Astrocyte of the spinal cord (primary cell): Measurements from ENCODE around the gene KIAA2012.
A peak's percentile ranks its signal among the peaks of the same experiment; 100 is the strongest.

Source experiments
- DNase-seq: peaks from one replicate; pipeline ENCODE4 v3.0.0; 2011; ENCODE audit warnings: low read depth, low spot score
- H3K4me3 ChIP-seq: 2 replicates; pipeline ENCODE4 v1.5.1; 2011; ENCODE audit warnings: low read depth, mild to moderate bottlenecking, low read length, moderate library complexity
- CTCF ChIP-seq: IDR thresholded peaks from 2 replicates; pipeline ENCODE4 v1.5.1; 2012; ENCODE audit warnings: low read depth, mild to moderate bottlenecking, low read length, inconsistent platforms
- in situ Hi-C: cut with HindIII; loops from 2 replicates; pipeline ENCODE4 v1.10.0; 2017; ENCODE audit warnings: low sequenced_read_pairs

KIAA2012 gene

GRCh38 chr2:202114291-202114690 lies 41.2 kb downstream of the KIAA2012 start:
- TF ChIP-seq CTCF: no peak

GRCh38 chr2:202114795-202115194 lies 41.7 kb downstream of the KIAA2012 start:
- no peak for TF ChIP-seq CTCF
- H3K4me3 ChIP-seq: no peak overlapping the region
- DNase-seq: no peak
- in situ Hi-C loops: no loop called here

More at GRCh38 chr2:202114291-202114690, 41.2 kb downstream of the KIAA2012 start:
- in situ Hi-C loops: no loop called here
- DNase-seq: no peak
- H3K4me3 ChIP-seq: no peak overlapping the region

DNA sequence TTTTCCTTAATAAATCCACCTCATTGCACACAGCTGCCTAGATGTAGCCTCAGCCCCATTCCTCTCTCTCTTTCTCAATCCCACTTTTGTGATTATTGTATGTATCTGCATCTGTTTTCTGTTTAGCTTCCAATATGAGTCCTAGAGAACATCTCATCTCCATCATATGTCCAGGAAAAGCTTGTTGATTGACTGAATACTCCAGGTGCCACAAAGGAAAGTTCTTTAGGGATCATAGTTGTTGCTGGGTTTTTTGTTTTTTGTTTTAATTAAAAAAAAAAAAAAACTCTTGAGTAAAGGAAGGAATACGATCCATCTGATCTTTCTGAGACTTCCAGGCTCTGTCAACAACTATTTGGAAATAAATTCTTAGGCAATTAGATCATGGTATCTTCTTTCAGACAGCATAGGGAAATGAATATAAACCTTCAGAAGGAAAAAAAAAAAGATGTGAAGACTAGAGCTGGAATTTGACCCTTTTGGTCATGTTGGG lies 42.5 kb downstream of the KIAA2012 start:
- peak; percentile 63 for DNase-seq
- in situ Hi-C loops: no loop called here
- no peak overlapping the region for H3K4me3 ChIP-seq
- TF ChIP-seq CTCF: no peak

- DNase-seq: no peak
- no peak overlapping the region for H3K4me3 ChIP-seq
- in situ Hi-C loops: no loop called here
These were observed 43.6 kb downstream of the KIAA2012 start for GRCh38 chr2:202116691-202117090.

DNA sequence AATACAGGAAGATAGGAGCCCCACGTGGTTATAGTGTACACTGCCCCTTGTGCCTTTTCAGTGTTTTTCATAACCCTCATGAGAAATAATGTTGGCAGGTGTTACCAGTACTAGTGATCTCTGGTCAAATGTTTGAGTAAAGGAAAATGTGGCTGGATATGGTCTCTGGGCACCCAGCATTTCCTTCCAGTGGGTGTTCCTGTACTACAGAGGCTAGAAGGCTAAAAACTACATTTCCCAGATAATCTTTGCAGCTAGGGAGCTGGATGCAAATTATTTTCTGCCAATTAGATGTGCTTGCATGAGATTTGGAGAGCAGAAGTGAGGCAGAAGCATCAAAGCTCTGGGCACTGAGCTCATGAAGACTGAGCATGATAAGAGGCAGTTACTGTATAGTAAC lies 45.1 kb downstream of the KIAA2012 start:
- H3K4me3 ChIP-seq: no peak overlapping the region
- no peak for TF ChIP-seq CTCF
- DNase-seq: no peak
- in situ Hi-C loops: no loop called here

More at GRCh38 chr2:202116691-202117090, 43.6 kb downstream of the KIAA2012 start:
- TF ChIP-seq CTCF: no peak

DNA sequence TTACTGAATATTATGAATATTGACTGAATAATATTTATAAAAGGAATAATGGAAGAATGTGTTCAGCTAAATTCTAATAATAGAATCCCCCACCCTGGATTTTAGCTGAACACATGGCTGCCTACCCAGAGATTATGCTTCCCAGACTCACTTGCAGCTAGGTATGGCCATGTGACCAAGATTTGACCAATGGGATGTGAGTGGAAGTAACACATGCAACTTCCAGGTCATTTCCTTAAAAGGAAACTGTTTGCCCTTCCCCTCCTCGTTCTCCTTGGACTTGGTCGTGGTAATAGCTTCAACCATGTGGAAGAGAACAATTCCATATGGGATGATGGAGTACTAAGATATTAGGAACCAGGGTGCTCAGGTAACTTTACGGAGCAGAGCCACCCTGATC lies 47.8 kb downstream of the KIAA2012 start:
- in situ Hi-C loops: no loop called here
- no peak overlapping the region for H3K4me3 ChIP-seq
- no peak for TF ChIP-seq CTCF
- DNase-seq: no peak

- no peak overlapping the region for H3K4me3 ChIP-seq
- no peak for TF ChIP-seq CTCF
- in situ Hi-C loops: no loop called here
- DNase-seq: no peak
These were observed 48.6 kb downstream of the KIAA2012 start for GRCh38 chr2:202121532-202122162.
